HuH-7.5 (cell line): ENCODE results near the gene CCDC184.
"Not testable (repeated sequence)": the region's sequence is repeated elsewhere in the genome, so short reads cannot be mapped to it uniquely, and the experiment has no call there.

Experiments
- DNase-seq: peaks from one replicate; pipeline ENCODE4 v3.0.0; 2011; ENCODE audit warnings: low spot score

Gene CCDC184

DNA sequence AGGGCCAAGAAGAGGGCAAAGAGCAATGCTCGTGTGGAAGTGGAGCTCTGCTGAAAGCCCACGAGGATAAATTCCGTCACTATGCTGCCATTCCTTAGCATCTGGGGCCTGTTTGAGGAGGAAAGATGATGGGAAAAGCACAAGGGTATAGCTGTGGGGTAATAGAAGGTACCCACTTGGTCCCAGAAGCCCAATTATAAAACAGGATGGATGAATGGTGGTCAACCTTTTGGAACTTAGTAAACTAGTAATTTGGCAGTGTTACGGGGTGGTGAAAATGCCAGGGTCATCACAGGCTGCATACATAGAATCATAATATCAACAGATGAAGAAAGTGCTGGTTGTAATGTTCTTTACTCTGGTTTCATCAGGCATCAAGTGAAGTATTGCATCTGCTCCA is 19.7 kb downstream of the CCDC184 start, which contains the start of gene OR10AD1:
OR10AD1 (minus strand) TSS at position 101 of the 400 bp plus-strand sequence; CDS start at position 101, 0 bp downstream.
- no peak for DNase-seq

DNA sequence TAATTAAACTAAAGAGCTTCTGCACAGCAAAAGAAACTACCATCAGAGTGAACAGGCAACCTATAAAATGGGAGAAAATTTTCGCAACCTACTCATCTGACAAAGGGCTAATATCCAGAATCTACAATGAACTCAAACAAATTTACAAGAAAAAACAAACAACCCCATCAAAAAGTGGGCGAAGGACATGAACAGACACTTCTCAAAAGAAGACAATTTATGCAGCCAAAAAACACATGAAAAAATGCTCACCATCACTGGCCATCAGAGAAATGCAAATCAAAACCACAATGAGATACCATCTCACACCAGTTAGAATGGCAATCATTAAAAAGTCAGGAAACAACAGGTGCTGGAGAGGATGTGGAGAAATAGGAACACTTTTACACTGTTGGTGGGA is 26.1 kb downstream of the CCDC184 start:
- not testable (repeated sequence) for DNase-seq

DNA sequence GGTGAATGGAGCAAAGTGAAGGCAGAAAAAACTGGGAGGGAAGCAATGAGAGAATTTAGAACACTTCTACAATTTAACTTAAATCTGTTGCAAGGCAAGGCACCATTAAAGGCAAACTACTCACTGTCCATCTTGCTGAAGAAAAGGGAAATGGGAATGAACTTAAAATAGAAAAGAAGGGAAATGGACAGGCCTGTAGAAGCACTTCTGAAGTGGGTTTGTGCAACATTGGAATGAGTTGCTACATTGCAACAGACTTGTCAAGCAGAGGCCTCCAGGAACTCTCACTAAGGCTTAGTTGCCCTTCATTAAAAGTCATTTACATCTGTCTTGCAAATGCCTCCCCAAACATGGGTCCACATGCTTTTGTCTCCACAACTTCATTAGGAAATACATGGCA is 33.3 kb downstream of the CCDC184 start:
- DNase-seq: no peak

DNA sequence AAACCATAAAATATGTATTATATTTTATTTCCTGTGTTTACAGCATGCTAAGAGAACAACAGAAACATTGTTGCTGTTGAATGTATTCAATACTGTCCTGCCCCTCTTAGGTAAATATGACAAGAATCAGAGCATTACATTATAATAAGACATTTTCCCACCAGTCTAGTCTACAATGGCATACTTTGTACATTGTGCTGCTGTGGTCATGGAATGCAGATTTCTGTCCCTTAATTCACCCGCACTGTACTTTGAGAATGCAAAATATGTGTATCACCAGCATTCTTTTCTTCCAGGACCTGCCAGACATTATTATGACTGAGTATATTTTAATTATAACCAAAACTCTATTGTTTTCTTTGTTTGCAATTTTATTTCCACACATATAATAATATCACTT is 36.2 kb downstream of the CCDC184 start:
- DNase-seq: no peak

DNA sequence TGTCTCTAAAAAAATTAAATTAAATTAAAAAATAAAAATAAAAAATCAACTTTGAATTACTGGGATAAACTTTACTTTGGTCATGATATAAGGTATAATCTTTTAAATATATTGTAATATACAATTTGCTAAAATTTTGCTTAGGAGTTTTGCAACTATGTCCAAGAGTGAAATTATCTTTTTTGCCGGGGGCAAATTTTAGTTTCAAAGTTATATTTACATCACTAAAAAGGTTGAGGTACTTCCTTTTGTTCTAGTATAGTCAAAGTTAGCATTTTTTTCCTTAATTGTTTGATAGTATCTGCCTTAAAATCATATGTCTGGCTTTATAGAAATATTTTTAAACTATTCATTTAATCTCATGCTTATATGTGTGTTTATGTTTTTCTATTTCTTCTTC is 37.3 kb downstream of the CCDC184 start:
- DNase-seq: no peak

DNA sequence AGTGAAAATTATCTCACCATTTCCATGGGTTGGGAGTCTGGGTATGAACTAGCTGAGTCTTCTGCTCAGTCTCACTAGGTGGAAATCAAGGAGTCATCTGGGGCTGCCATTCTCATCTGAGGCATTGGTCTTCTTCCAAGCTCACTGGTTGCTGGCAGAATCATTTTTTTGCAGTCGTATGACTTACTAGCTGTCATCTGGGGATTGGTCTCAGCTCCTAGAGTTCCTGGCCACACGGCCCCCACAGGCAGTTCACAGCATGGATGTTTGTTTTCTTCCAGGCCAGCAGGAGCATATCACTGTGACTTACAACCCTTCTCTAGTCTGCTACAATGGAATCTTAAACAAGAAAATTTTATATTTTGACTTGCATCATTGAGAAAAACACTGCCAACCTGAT is 38.2 kb downstream of the CCDC184 start:
- no peak for DNase-seq

DNA sequence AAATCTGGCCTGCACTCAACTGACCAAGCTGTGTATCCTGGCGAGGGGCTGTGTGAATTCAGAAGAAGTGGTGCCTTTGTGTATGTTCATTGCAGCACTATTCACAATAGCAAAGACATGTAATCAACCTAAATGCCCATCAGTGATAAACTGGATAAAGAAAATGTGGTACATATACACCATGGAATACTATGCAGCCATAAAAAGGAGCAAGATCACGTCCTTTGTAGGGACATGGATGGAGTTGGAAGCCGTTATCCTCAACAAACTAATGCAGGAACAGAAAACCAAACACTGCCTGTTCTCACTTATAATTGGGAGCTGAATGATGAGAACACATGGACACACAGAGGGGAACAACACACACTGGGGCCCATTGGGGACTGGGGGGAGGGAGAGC is 41.1 kb downstream of the CCDC184 start:
- not testable (repeated sequence) for DNase-seq

DNA sequence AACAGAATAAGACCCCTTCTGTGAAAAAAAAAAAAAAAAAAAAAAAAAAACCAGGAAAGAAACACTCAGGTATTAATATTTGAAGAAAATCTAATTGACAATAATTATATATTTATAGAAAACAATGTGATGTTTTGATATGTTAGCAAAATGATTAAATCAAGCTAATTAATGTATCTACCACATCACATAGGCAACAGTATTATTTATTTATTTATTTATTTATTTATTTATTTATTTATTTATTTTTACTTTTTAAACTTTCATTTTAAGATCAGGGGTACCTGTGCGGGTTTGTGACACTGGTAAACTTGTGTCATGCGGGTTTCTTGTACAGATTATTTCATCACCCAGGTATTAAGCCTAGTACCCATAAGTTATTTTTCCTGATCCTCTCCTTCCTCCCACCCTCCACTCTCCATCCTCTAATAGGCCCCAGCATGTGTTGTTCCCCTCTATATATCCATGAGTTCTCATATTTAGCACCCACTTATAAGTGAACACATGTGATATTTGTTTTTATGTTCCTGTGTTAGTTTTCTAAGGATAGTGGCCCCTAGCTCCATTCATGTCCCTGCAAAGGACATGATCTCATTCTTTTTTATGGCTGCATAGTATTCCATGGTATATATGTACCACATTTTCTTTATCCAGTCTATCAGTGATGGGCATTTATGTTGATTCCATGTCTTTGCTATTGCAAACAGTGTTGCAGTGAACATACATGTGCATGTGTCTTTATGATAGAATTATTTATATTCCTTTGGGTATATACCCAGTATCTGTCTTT is 47.9 kb downstream of the CCDC184 start:
- DNase-seq: not testable (repeated sequence)
